Choroid plexus epithelial cell (primary cell): ENCODE measurements around the gene TICAM1.
"Not testable (repeated sequence)": the region's sequence is repeated elsewhere in the genome, so short reads cannot be mapped to it uniquely, and the experiment has no call there.

ENCODE experiments used
- DNase-seq: peaks from one replicate; pipeline ENCODE4 v3.0.0-alpha.2; 2010; ENCODE audit warnings: low read depth
- H3K4me3 ChIP-seq: 2 replicates; pipeline ENCODE4 v1.5.1; 2011; ENCODE audit warnings: low read depth, mild to moderate bottlenecking, control low read depth, low read length, moderate library complexity
- TF ChIP-seq, protein P1 (sequence below): conservative IDR thresholded peaks from 2 replicates; pipeline ENCODE4 v1.5.1; 2011; ENCODE audit warnings: low read depth, mild to moderate bottlenecking, control low read depth, inconsistent platforms, low read length, moderate library complexity

Gene TICAM1

DNA sequence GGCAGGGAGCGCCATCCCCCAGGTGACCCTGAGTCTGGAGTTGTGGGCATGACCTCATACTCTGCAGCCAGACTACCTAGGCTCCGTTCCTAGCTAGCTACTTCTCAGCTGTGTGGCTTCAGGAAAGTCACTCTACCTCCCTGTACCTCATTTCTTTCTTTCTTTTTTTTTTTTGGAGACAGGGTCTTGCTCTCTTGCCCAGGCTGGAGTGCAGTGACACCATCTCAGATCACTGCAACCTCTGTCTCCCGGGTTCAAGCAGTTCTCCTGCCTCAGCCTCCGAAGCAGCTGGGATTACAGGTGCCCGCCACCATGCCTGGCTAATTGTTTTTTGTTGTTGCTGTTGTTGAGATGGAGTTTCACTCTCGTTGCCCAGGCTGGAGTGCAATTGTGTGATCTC, 21.0 kb upstream of the TICAM1 start:
- no peak for DNase-seq
- H3K4me3 ChIP-seq = no peak overlapping the region
- TF ChIP-seq, protein P1, sequence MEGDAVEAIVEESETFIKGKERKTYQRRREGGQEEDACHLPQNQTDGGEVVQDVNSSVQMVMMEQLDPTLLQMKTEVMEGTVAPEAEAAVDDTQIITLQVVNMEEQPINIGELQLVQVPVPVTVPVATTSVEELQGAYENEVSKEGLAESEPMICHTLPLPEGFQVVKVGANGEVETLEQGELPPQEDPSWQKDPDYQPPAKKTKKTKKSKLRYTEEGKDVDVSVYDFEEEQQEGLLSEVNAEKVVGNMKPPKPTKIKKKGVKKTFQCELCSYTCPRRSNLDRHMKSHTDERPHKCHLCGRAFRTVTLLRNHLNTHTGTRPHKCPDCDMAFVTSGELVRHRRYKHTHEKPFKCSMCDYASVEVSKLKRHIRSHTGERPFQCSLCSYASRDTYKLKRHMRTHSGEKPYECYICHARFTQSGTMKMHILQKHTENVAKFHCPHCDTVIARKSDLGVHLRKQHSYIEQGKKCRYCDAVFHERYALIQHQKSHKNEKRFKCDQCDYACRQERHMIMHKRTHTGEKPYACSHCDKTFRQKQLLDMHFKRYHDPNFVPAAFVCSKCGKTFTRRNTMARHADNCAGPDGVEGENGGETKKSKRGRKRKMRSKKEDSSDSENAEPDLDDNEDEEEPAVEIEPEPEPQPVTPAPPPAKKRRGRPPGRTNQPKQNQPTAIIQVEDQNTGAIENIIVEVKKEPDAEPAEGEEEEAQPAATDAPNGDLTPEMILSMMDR = no peak

- no peak overlapping the region for H3K4me3 ChIP-seq
- peak; percentile 61 for DNase-seq
- TF ChIP-seq, protein P1 = peak; percentile 90
Observed at GRCh38 chr19:4851551-4852290, 20.2 kb upstream of the TICAM1 start.

DNA sequence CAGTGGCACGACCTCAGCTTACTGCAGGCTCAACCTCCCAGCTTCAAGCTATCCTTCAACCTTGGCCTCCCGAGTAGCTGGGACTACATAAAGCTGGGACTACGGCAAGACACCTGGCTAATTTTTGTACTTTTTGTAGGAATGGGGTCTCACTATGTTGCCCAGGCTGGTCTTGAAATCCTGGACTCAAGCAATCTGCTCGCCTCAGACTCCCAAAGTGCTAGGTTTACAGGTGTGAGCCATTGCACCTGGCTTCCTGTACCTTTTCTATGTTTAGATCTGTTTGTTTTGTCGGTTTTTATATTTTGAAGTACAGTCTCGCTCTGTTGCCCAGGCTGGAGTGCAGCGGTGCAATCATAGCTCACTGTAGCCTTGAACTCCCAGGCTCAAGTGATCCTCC, 17.5 kb upstream of the TICAM1 start:
- no peak overlapping the region for H3K4me3 ChIP-seq
- TF ChIP-seq, protein P1 = no peak
- DNase-seq = no peak

- no peak for DNase-seq
- TF ChIP-seq, protein P1 = no peak
- H3K4me3 ChIP-seq = no peak overlapping the region
Observed at GRCh38 chr19:4847190-4847973, 15.9 kb upstream of the TICAM1 start.

DNA sequence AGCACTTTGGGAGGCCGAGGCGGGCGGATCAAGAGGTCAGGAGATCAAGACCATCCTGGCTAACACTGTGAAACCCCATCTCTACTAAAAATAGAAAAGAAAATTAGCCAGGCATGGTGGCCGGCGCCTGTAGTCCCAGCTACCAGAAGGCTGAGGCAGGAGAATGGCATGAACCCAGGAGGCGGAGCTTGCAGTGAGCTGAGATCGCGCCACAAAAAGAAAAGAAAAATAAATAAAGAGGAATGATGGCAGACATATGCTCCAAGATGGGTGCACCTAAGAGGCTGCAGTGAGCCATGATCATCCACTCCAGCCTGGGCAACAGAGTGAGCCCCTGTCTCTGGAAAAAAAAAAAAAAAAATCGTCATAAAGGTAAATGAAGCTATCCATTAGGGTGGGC, 14.5 kb upstream of the TICAM1 start:
- H3K4me3 ChIP-seq = not testable (repeated sequence)
- peak; percentile 55 for DNase-seq

- peak; percentile 46 for DNase-seq
- H3K4me3 ChIP-seq = no peak overlapping the region
- TF ChIP-seq, protein P1 = no peak
Observed at GRCh38 chr19:4844348-4845179, 13.1 kb upstream of the TICAM1 start.

- TF ChIP-seq, protein P1 = no peak
- DNase-seq = no peak
Observed at GRCh38 chr19:4843647-4843965, 12.1 kb upstream of the TICAM1 start.

More at GRCh38 chr19:4843647-4843965, 12.1 kb upstream of the TICAM1 start:
- no peak overlapping the region for H3K4me3 ChIP-seq
